RPMI8226 (cell line): ENCODE results near the gene DUSP6.

Source experiments
- DNase-seq: peaks from one replicate; pipeline ENCODE4 v3.0.0-alpha.2; 2015

Gene DUSP6

GRCh38 chr12:89328151-89329030 is 23.9 kb downstream of the DUSP6 start:
- DNase-seq = no peak

GRCh38 chr12:89327486-89328094 is 24.7 kb downstream of the DUSP6 start:
- DNase-seq = no peak

- DNase-seq = no peak
Measured at GRCh38 chr12:89326239-89327040, 25.9 kb downstream of the DUSP6 start.

GRCh38 chr12:89325495-89325894 is 26.8 kb downstream of the DUSP6 start:
- no peak for DNase-seq

- no peak for DNase-seq
Measured at GRCh38 chr12:89324437-89324836, 27.9 kb downstream of the DUSP6 start.

GRCh38 chr12:89323568-89324218 is 28.6 kb downstream of the DUSP6 start:
- no peak for DNase-seq

GRCh38 chr12:89320735-89321134 is 31.6 kb downstream of the DUSP6 start:
- DNase-seq = no peak

GRCh38 chr12:89319606-89320005 is 32.7 kb downstream of the DUSP6 start:
- DNase-seq = peak; percentile 46

GRCh38 chr12:89319122-89319521 is 33.2 kb downstream of the DUSP6 start:
- no peak for DNase-seq

GRCh38 chr12:89316705-89317139 is 35.6 kb downstream of the DUSP6 start:
- no peak for DNase-seq

- DNase-seq = no peak
Measured at GRCh38 chr12:89314060-89314761, 38.1 kb downstream of the DUSP6 start.

- no peak for DNase-seq
Measured at GRCh38 chr12:89311703-89312293, 40.5 kb downstream of the DUSP6 start.

- DNase-seq = no peak
Measured at GRCh38 chr12:89309815-89310214, 42.5 kb downstream of the DUSP6 start.

GRCh38 chr12:89309440-89309802 is 42.9 kb downstream of the DUSP6 start:
- no peak for DNase-seq

GRCh38 chr12:89307474-89308253 is 44.6 kb downstream of the DUSP6 start:
- DNase-seq = peak; percentile 12

- DNase-seq = no peak
Measured at GRCh38 chr12:89306827-89307473, 45.4 kb downstream of the DUSP6 start.

GRCh38 chr12:89305373-89305772 is 46.9 kb downstream of the DUSP6 start:
- DNase-seq = no peak

- no peak for DNase-seq
Measured at GRCh38 chr12:89299931-89300330, 52.4 kb downstream of the DUSP6 start.

- DNase-seq = no peak
Measured at GRCh38 chr12:89299417-89299816, 52.9 kb downstream of the DUSP6 start.
